ENCODE results near the gene CLRN2. TPM values are rescaled to one million over a fixed set of nuclear protein-coding genes. Genes with fewer than 3 reads are reported as not detected.

CLRN2 gene, protein sequence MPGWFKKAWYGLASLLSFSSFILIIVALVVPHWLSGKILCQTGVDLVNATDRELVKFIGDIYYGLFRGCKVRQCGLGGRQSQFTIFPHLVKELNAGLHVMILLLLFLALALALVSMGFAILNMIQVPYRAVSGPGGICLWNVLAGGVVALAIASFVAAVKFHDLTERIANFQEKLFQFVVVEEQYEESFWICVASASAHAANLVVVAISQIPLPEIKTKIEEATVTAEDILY
- total RNA-seq = not detected in 2 replicates

DNA sequence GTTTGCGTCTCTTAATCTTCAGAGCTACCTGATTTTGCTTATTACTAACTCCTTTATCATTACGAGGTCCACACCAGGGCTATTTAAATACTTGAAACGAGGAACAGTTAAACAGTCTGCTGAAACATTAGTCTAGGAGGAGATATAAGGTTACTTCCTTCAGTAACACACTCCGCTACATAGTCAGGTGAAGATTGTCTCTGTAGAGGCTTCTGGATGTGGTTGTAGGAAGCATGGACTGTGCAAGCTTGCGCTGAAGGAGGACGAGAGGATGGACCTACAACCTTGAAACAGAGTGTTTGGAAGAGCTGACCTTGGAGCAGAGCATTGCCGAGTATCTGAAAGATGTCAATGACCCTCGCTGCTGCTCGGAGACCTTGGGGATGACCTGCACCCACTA lies at the start of gene CLRN2:
CLRN2 (plus strand) TSS at position 301 of the 400 bp plus-strand sequence. CDS start 102 bp downstream, outside the sequence.
- TF ChIP-seq, protein P1, sequence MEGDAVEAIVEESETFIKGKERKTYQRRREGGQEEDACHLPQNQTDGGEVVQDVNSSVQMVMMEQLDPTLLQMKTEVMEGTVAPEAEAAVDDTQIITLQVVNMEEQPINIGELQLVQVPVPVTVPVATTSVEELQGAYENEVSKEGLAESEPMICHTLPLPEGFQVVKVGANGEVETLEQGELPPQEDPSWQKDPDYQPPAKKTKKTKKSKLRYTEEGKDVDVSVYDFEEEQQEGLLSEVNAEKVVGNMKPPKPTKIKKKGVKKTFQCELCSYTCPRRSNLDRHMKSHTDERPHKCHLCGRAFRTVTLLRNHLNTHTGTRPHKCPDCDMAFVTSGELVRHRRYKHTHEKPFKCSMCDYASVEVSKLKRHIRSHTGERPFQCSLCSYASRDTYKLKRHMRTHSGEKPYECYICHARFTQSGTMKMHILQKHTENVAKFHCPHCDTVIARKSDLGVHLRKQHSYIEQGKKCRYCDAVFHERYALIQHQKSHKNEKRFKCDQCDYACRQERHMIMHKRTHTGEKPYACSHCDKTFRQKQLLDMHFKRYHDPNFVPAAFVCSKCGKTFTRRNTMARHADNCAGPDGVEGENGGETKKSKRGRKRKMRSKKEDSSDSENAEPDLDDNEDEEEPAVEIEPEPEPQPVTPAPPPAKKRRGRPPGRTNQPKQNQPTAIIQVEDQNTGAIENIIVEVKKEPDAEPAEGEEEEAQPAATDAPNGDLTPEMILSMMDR (IDR thresholded peaks at IDR 0.05; ENCODE audit: insufficient read depth, low read depth, low read length) = no peak
- DNase-seq (ENCODE audit: low read depth) = no peak
- H3K4me3 ChIP-seq (ENCODE audit: low read depth, low read length) = no peak within 1 kb of the TSS

DNA sequence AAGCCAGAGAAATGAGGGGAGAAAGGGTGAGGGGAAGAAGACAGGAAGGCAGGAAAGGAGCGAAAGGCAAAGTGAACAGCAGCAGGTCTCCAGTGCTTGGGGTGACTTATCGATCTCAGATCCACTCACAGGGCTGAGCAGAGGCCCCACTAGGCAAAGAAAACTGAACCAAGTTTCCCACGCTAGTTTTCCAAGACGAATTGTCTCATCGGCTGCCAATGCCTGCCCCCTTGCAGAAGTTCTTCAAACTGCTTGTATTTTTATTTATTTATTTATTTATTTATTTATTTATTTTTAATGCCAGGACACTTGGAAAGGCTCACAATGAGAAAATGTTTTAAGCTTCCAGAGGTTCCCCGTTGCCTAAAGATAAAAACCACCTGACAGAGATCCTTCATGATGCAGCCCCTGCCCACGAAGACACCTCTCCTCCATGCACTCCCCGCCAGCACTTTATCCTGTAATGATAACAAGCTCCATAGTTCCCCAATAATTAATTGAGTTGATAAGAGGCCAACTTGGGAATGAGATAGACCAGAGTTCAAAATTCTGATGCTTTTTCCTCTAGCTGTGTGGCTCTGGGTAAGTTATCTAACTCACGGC lies 46.2 kb upstream of the CLRN2 start:
- no peak overlapping the region for H3K4me3 ChIP-seq (ENCODE audit: low read depth, low read length)
- DNase-seq (ENCODE audit: low read depth) = peak; percentile 57
- TF ChIP-seq, protein P1 (IDR thresholded peaks at IDR 0.05; ENCODE audit: insufficient read depth, low read depth, low read length) = peak; percentile 45

DNA sequence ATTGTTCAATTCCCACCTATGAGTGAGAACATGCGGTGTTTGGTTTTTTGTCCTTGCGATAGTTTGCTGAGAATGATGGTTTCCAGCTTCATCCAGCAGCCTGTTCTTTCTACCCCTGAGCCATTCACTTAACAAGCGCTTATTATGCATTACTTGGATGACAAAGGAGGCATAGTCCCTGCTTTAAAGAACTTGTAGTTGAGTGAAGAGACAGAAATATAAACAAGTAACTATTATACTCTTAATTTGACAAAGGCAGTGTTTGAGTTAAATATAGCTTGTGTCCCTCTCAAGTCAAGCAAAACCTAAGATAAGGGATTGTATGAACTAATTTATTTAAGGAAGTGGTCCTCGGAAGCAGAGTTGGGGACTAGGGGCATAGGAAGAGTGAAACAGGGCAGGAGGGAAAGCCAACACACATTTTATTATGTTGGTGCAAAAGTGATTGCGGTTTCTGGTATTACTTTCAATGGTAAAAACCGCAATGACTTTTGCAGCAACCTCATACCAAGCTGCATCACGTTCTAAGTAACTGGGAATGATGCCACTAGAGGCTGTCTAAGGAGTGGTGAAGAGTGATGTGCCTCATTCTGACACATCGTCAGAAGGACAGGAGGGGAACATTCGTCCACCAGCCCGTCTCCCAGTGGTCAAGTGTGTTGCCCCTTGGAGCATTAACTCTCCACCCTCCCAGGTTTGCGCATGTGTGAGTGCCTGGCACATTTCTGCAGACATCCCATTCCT lies 44.9 kb upstream of the CLRN2 start:
- no peak for DNase-seq (ENCODE audit: low read depth)
- H3K4me3 ChIP-seq (ENCODE audit: low read depth, low read length) = no peak overlapping the region
- TF ChIP-seq, protein P1 (IDR thresholded peaks at IDR 0.05; ENCODE audit: insufficient read depth, low read depth, low read length) = no peak

DNA sequence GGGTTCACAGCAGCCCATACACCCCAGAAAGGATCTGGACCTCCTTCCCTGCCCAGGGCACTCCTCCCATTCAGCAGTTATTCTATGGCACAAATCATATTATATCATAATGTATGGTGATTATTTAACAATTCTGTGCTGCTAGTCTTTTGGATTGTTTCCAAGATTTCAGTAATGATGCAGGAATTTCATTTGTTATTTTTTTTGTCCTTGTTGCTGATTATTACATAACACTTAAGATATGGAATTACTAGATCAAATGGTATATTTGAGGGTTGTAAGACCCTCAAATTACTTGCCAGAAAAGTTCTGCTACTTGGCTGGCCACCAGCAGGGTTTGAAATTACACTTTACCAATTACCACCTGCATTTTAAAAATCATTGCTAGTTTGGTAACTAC lies 39.5 kb upstream of the CLRN2 start:
- TF ChIP-seq, protein P1 (IDR thresholded peaks at IDR 0.05; ENCODE audit: insufficient read depth, low read depth, low read length) = no peak
- peak; percentile 16 for DNase-seq (ENCODE audit: low read depth)
- no peak overlapping the region for H3K4me3 ChIP-seq (ENCODE audit: low read depth, low read length)

DNA sequence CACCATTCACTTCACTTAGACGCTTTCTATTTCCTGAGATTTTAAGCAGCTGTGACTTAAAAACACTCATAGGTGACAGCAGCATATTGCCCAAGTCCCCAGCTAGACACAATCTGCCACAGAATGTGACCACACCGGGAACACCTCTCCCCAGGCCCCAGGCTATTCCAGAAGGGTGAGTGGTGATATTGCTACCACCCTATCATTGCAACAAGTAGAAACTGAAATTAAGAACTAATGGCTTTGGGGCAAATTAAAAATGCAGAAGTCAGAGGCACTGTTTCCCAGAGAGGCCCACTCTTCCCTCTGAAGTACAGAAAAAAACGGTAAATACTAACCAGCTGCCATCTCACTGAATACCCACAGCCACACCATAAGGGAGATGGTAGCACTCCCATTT lies 38.1 kb upstream of the CLRN2 start:
- no peak overlapping the region for H3K4me3 ChIP-seq (ENCODE audit: low read depth, low read length)
- TF ChIP-seq, protein P1 (IDR thresholded peaks at IDR 0.05; ENCODE audit: insufficient read depth, low read depth, low read length) = no peak
- DNase-seq (ENCODE audit: low read depth) = no peak

DNA sequence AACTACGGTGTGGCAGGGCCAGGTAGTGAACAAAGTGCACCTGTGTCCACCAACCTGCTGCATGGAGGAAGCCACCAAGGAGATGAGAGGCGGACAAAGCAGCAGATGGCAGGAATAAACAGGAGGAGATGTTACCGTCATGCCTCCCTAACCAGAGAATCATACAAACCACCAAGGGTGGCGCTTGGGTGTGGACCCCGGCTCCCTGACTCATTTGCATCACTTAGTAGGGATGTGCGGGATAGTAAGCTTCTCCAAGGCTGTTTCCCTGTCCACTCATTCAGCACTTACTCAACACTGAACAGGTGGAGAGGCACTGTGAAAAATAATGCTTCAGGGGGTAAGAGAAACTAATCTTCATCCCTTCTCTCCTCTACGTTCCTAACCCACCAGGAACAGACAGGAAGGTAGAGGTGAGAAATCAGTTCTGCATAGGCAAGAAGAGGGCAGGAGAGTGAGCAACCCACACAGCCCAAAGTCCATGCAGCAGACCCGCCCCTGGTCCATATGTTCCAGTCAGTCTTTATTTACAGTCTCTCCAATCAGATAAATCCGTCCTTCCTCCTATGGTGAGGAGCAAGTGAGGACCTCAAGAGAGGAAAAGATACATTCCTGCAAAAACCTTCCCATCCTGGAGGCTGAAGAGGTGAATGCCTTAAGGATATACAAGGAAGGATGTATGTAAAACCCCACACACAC lies 37.0 kb upstream of the CLRN2 start:
- TF ChIP-seq, protein P1 (IDR thresholded peaks at IDR 0.05; ENCODE audit: insufficient read depth, low read depth, low read length) = no peak
- no peak for DNase-seq (ENCODE audit: low read depth)
- H3K4me3 ChIP-seq (ENCODE audit: low read depth, low read length) = no peak overlapping the region

Data from fibroblast of villous mesenchyme (primary cell).